Daoy (cell line): ENCODE results near the gene CFAP410. TPM values are rescaled to one million over a fixed set of nuclear protein-coding genes. Genes with fewer than 3 reads are reported as not detected.

ENCODE experiments used
- DNase-seq: peaks from one replicate; pipeline ENCODE4 v3.0.0-alpha.2; 2015; ENCODE audit warnings: low read depth
- total RNA-seq: library from RNA; depleted of rRNA; stranded (reverse); fragments of >200 nt; shearing (Covaris generic); gene quantifications from 2 replicates; pipeline ENCODE4 v1.2.3, GENCODE V29; 2014

The CFAP410 gene
- total RNA-seq, 1 experiment from 2014 or later: 23.5 TPM

GRCh38 chr21:44300262-44300959, 38.8 kb downstream of the CFAP410 start:
- DNase-seq: peak; percentile 74

GRCh38 chr21:44299458-44300261, 39.5 kb downstream of the CFAP410 start, which contains the start of gene PFKL:
PFKL (plus strand) TSS chr21:44300053; CDS start chr21:44300106, 53 bp downstream.
- peak; percentile 78 for DNase-seq

- no peak for DNase-seq
These were observed 40.1 kb downstream of the CFAP410 start for GRCh38 chr21:44299085-44299457.

DNA sequence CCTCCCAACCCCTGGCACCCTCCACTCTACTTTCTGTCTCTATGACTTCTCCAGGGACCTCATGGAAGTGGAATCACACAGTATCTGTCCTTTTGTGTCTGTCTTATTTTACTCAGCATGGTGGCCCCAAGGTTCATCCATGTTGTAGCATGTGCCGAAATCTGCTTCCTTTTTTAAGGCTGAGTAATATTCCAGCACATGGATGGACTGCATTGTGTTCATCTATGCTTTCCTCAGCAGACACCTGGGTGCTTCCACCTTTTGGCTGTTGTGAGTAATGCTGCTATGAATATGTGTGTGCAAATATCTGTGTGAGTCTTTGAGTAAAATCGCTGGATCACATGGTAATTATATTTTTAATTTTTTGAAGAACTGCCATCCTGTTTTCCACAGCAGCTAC, 40.9 kb downstream of the CFAP410 start:
- no peak for DNase-seq

- peak; percentile 90 for DNase-seq
These were observed 41.5 kb downstream of the CFAP410 start for GRCh38 chr21:44297525-44298290.

- DNase-seq: no peak
These were observed 42.3 kb downstream of the CFAP410 start for GRCh38 chr21:44296916-44297315.

- DNase-seq: no peak
These were observed 43.1 kb downstream of the CFAP410 start for GRCh38 chr21:44296103-44296519.

- no peak for DNase-seq
These were observed 43.5 kb downstream of the CFAP410 start for GRCh38 chr21:44295646-44296045.

GRCh38 chr21:44295163-44295573, 44.0 kb downstream of the CFAP410 start:
- no peak for DNase-seq

DNA sequence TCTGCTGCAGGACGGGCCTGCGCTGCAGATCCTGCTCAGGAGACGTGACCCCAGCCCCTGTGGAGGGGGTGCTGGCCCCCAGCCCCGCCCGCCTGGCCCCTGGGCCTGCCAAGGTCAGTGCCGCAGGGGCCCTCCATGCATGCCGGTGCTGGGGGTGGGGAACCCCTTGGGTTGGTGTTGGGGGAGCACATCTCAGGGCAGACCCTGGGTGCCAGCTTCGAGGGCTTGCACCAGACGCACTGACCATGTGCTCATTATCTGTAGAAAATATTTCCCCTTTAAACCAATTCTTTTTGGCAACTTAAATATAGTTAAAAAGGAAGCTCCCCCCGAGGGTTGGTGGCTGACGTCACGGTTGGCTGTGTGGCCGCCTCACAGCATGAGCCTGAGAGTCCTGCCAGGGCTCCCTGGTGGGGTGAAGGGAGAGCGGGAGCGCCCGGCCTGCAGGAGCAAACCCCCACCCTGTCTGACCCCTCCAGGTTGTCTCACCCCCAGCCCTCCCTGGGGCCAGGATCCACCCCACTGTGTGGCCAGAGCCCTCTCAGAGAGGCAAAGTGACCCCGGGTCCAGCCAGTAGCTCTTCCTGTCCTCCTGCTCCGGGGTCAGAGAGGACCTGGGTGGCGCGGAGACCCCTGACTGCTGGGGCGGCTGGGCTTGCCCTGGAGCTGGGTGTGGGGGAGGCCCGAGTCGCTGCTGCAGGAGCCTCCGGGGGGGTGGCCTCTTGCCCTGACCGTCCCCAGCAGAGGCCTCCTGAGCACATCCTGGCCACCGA, 44.6 kb downstream of the CFAP410 start:
- peak; percentile 71 for DNase-seq

- no peak for DNase-seq
These were observed 45.5 kb downstream of the CFAP410 start for GRCh38 chr21:44293551-44294231.

DNA sequence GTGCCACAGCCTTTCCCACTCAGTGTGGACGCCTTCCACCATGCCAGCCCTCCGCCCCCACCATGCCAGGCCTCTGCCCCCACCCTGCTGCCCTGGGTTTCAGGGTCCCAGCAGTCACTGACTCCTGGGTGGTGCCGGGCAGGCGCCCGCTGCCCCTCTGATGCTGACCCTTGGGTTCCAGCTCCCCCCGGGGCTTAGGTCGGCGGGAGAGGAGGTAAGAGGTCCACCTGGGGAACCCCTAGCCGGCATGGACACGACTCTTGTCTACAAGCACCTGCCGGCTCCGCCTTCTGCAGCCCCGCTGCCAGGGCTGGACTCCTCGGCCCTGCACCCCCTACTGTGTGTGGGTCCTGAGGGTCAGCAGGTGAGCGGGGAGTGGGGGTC, 46.4 kb downstream of the CFAP410 start:
- DNase-seq: no peak

GRCh38 chr21:44291936-44292811, 47.0 kb downstream of the CFAP410 start:
- no peak for DNase-seq

DNA sequence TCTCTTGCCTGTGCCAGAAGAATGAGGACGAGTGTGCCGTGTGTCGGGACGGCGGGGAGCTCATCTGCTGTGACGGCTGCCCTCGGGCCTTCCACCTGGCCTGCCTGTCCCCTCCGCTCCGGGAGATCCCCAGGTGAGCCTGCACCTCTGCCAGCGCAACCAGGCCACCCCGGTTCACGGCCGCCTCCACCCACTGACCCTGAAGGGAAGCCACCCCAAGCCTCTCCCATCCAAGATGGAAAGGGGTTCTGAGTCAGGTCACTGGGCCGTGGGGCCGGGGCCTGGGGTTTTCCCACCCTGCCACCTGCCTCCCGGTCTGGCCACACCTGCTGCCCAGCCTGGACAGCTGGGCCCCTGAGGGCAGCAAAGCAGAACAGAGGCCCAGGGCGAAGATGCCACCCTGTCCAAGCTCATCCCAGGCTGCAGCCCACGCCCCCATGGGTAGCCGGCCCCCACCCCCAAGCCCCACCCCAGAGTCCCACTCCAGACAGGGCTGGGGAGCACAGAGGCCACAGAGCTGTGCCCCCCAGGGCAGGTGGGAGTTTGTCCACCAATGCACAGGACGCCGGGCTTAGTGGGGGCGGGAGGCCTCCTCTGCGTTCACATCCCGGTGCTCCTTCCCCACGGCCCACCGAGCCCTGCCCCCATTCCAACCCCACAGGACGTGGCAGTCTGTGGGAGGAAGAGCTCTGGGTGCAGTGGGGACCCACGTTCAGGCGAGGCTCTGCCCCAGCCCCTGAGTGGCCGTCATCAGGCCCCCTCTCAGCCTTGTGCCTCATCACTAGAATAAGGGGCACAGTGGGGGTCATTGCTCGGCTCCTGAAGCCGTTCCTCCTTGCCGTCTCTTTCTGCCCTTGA, 47.9 kb downstream of the CFAP410 start:
- DNase-seq: no peak

DNA sequence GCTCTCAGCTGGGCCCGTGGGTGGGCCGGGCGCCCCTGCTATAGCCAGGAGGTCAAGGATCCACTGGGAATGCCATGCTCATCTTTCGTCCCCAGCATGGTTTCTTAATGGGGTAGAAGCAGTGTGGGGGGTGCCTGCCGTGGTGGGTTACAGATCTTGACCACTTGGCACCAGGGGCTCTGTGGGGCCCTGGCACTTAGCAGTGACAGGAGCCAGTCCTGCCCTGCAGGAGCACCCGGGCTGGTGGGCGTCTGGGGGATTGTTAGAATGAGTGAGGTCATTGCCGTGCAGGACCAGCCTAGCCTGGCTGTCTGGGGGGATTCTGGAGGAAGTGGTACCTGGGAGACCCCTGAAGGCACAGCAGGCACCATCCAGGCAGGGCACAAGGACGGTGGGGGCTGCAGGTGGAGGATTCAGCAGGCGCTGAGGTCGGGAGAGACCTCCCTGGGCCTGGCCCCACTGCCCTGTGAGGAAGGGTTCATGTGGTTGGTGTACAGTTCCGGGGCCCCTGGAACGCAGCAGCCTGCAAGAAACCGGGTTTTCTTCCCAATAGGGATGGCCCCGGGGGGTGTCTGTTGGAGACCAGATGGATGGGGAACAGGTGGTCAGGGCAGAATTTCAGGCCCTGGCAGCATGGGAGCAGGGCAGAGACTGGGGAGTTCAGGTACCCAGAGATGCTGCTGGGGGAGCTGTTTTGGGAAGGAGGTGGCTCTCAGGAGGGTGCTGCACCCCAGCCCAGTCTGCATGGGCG, 48.7 kb downstream of the CFAP410 start:
- no peak for DNase-seq

GRCh38 chr21:44289381-44290010, 49.7 kb downstream of the CFAP410 start:
- no peak for DNase-seq

DNA sequence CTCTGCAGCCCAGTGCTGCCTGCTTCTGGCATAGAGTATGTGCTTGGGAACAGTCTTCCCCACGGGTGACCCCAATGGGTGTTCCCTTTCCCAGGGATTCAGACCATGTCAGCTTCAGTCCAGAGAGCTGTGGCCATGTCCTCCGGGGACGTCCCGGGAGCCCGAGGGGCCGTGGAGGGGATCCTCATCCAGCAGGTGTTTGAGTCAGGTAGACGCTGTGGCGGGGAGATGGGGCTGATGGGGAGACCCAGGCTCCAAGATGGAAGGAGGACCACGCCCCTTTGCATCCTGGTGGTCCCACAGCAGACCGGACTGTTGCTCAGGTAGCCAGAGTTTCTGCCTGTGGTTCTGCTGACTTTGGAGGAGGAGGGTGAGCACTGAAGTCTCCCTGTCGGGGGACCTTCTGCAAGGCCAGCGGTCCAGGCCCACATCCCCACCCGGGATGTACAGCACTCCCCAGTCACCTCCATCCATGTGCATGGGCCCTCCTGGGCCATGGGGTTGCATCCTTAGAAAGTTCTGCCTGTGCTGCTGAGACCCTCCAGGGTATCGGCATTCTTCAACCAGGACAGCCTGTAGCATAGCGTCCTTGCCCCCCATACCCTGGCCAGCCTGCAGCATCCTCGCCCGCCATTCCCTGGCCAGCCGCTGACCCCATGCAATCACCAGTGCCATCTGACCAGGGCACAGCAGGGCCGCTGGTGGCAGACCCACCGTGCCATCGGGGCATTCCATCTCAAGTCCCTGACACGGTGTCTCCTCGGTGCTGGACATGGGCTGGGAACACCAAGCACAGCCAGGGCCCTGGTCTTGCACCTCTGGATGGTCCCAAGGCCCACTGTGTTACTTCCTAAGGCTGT, 50.7 kb downstream of the CFAP410 start:
- no peak for DNase-seq
